HG03045 (cell line): ENCODE results near the gene WNT10A.
A peak's percentile ranks its signal among the peaks of the same experiment; 100 is the strongest.
"Not testable (repeated sequence)": the region's sequence is repeated elsewhere in the genome, so short reads cannot be mapped to it uniquely, and the experiment has no call there.

Source experiments
- ATAC-seq: cut with Tn5 transposase; IDR thresholded peaks from one replicate; pipeline ENCODE4 v1.9.1; 2021; ENCODE audit warnings: mild to moderate bottlenecking, moderate library complexity; ENCODE audit not compliant: unreplicated experiment

WNT10A gene

GRCh38 chr2:218880102-218880858 lies at the start of gene WNT10A:
Gene WNT10A (plus strand): TSS chr2:218880852. CDS start chr2:218880996, 144 bp downstream.
- peak; percentile 79 for ATAC-seq

GRCh38 chr2:218831378-218831990 lies 49.2 kb upstream of the WNT10A start, which contains the start of gene PRKAG3:
Gene PRKAG3 (minus strand): TSS chr2:218831803.
- no peak for ATAC-seq

- no peak for ATAC-seq
Observed at GRCh38 chr2:218832081-218832480, 48.6 kb upstream of the WNT10A start.

- ATAC-seq, result no peak
Observed at GRCh38 chr2:218832520-218832919, 48.1 kb upstream of the WNT10A start.

GRCh38 chr2:218833023-218833609 lies 47.5 kb upstream of the WNT10A start:
- no peak for ATAC-seq

GRCh38 chr2:218834685-218835084 lies 46.0 kb upstream of the WNT10A start:
- ATAC-seq, result no peak

- ATAC-seq, result no peak
Observed at GRCh38 chr2:218837495-218837894, 43.2 kb upstream of the WNT10A start.

GRCh38 chr2:218839430-218839829 lies 41.2 kb upstream of the WNT10A start:
- no peak for ATAC-seq

- no peak for ATAC-seq
Observed at GRCh38 chr2:218839888-218840287, 40.8 kb upstream of the WNT10A start.

- not testable (repeated sequence) for ATAC-seq
Observed at GRCh38 chr2:218844334-218844733, 36.3 kb upstream of the WNT10A start.

- not testable (repeated sequence) for ATAC-seq
Observed at GRCh38 chr2:218846963-218847362, 33.7 kb upstream of the WNT10A start.

- no peak for ATAC-seq
Observed at GRCh38 chr2:218849721-218850120, 30.9 kb upstream of the WNT10A start.

GRCh38 chr2:218850796-218851195 lies 29.9 kb upstream of the WNT10A start:
- ATAC-seq, result no peak

- ATAC-seq, result no peak
Observed at GRCh38 chr2:218851286-218851685, 29.4 kb upstream of the WNT10A start.

- ATAC-seq, result no peak
Observed at GRCh38 chr2:218852911-218853667, 27.6 kb upstream of the WNT10A start.

- no peak for ATAC-seq
Observed at GRCh38 chr2:218853766-218854165, 26.9 kb upstream of the WNT10A start.

GRCh38 chr2:218854860-218855259 lies 25.8 kb upstream of the WNT10A start:
- ATAC-seq, result no peak

- ATAC-seq, result no peak
Observed at GRCh38 chr2:218855305-218856166, 25.1 kb upstream of the WNT10A start.

- ATAC-seq, result no peak
Observed at GRCh38 chr2:218856167-218856895, 24.3 kb upstream of the WNT10A start.

- no peak for ATAC-seq
Observed at GRCh38 chr2:218856896-218857243, 23.8 kb upstream of the WNT10A start.
